DMS79 treated with DMSO at 0.1 percent for 48 hours (cell line): Measurements from ENCODE around the gene PPIG.
"Not testable (repeated sequence)": the region's sequence is repeated elsewhere in the genome, so short reads cannot be mapped to it uniquely, and the experiment has no call there.

ENCODE experiments used
- DNase-seq: peaks from one replicate; lab custom pipeline; 2025; lab: John Stamatoyannopoulos, UW

PPIG gene

DNA sequence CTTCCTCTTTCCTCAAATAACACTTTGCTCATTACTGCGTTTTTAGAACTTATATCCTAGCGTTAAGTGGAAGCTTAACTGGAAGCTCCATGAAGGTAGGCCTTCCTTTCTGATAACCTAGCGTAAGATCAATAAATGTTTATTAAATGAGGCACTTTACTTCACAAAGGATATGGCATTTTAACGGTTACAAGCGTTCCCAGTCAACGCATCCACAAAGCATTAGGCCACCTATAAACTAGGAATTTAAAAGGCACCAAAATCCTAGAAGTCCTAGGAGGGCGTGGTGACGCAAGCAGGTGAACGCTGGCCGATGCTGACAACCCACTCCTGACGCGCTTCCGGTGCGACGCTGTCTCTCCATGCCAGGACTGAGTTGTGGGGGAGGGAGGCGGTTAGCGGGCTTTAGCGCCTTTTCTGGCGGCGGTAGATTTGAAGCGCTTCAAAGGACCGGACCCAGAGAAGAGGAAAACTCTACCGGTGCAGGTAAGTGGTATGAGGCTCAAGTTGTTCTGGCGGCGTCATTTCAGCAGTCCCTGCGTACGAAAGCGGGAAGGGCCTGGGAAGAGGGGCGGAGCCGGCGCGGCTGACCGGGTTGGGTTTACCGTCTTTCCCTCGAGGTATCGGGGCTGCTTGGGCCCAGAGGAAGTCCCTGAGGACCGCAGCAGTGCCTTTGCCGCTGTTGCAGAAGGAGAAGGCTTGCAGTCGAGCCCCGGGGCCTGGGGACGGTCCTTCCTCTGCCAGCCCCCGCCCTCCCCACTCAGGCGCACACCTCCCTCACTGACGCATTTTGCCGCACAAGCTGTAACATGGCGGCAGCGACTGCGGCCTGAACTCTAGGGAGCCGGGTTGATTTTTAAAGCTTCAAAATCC, at the start of gene PPIG:
PPIG (plus strand) TSS at position 347 of the 873 bp plus-strand sequence. CDS start 19,691 bp downstream, outside the sequence.
- DNase-seq = peak; percentile 93

DNA sequence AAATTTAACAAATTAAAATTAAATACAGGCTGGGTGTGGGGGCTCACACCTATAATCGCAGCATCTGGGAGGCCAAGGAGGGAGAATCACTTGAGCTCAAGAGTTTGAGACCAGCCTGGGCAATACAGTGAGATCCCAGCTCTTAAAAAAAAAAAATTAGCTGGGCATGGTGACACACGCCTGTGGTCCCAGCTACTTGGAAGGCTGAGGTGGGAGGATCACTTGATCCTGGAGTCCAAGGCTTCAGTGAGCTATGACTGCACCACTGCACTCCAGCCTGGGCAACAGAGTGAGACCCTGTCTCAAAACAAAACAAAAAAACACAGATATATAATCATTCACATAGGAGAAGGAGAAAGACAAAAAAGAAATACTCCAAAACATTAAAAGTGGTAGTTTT, 44.7 kb upstream of the PPIG start:
- DNase-seq = not testable (repeated sequence)

- DNase-seq = no peak
Observed at GRCh38 chr2:169540146-169540545, 44.0 kb upstream of the PPIG start.

DNA sequence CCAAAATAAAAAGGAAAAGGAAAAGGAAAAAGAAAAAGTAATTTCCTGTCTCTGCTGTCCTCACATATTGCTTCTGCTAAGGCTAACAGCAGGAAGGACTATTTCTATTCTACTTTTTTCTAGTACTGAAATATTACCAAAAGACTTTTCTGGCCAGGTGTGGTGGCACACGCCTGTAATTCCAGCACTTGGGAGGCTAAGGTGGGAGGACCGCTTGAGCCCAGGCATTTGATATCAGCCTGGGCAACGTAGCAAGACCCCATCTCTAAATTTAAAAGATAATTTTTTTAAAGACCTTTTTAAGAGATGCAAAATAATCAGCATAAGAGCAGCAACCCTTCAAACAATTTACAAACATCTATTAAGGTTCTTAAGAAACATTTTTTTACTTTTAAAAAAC, 41.7 kb upstream of the PPIG start:
- no peak for DNase-seq

- DNase-seq = no peak
Observed at GRCh38 chr2:169546756-169547155, 37.4 kb upstream of the PPIG start.

- DNase-seq = no peak
Observed at GRCh38 chr2:169561364-169561763, 22.8 kb upstream of the PPIG start.

DNA sequence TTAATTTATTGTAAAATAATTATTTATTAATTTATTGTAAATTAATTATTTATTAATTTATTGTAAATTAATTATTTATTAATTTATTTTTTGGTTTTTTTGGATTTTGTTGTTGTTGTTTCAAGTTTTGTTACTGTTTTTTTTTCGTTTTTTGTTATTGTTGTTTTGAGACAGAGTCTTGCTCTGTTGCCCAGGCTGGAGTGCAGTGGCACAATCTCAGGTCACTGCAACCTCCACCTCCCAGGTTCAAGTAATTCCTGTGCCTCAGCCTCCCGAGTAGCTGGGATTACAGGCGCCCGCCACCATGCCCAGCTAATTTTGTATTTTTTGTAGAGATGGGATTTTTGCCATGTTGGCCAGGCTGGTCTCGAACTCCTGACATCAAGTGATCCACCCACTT, 22.1 kb upstream of the PPIG start:
- DNase-seq = not testable (repeated sequence)

- no peak for DNase-seq
Observed at GRCh38 chr2:169562519-169562918, 21.6 kb upstream of the PPIG start.

DNA sequence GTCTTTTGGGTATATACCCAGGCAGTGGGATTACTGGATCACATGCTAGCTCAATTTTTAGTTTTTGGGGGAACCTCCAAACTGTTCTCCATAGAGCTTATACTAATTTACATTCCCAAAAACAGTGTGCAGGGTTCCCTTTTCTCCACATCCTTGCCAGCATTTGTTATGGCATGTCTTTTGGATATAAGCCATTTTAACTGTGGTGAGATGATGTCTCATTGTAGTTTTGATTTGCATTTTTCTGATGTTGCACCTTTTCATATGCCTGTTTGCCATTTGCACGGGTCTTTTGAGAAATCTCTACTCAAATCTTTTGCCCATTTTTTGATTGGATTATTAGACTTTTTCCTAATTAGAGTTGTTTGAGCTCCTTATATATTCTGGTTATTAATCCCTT, 18.5 kb upstream of the PPIG start:
- DNase-seq = no peak

- DNase-seq = no peak
Observed at GRCh38 chr2:169569948-169570347, 14.2 kb upstream of the PPIG start.

DNA sequence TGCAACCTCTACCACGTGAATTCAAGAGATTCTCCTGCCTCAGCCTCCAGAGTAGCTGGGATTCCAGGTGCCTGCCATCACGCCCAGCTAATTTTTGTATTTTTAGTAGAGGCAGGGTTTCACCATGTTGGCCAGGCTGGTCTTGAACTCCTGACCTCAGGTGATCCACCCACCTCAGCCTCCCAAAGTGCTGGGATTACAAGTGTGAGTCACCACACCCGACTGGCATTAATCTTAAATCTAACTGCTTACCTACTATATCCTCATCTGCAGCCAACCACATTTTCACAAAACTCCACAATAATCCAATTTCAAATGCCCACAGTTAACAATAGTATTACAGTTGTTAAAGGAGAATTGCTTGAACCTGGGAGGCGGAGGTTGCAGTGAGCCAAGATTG, 13.4 kb upstream of the PPIG start:
- not testable (repeated sequence) for DNase-seq

- no peak for DNase-seq
Observed at GRCh38 chr2:169571571-169571970, 12.6 kb upstream of the PPIG start.

- no peak for DNase-seq
Observed at GRCh38 chr2:169572189-169572588, 12.0 kb upstream of the PPIG start.

- no peak for DNase-seq
Observed at GRCh38 chr2:169572821-169573159, 11.4 kb upstream of the PPIG start.

- DNase-seq = peak; percentile 92
Observed at GRCh38 chr2:169573160-169573973, 10.8 kb upstream of the PPIG start, which contains the start of gene FASTKD1. TSS of gene FASTKD1 (minus strand) at chr2:169573865. CDS start at chr2:169572029, 1,836 bp downstream.

DNA sequence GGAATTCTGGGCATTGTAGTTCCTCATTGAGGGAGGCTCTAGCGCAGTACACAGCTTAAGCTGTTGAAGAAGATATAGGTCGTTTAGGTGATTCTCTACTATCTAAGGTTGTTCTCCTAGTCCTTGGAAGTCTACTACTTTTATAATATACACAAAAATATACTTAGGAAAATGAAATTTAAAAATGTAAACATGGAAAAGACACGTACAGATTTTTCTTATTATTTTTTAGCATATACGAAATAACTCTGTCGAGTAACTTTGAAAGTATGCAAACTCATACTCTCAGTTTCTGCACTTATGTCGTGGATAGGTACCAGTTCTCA, 10.2 kb upstream of the PPIG start:
- DNase-seq = no peak

- not testable (repeated sequence) for DNase-seq
Observed at GRCh38 chr2:169574539-169574938, 9.6 kb upstream of the PPIG start.

DNA sequence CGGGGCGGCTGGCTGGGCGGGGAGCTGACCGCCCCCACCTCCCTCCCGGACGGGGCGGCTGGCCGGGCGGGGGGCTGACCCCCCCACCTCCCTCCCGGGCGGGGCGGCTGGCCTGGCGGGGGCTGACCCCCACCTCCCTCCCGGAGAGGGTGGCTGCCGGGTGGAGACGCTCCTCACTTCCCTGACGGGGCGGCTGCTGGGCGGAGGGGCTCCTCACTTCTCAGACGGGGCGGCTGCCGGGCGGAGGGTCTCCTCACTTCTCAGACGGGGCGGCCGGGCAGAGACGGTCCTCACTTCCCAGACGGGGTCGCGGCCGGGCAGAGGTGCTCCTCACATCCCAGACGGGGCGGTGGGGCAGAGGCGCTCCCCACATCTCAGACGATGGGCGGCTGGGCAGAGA, 8.9 kb upstream of the PPIG start:
- DNase-seq = not testable (repeated sequence)

GRCh38 chr2:169579044-169579443, 5.1 kb upstream of the PPIG start:
- DNase-seq = peak; percentile 47

GRCh38 chr2:169582552-169583266, 1.4 kb upstream of the PPIG start:
- not testable (repeated sequence) for DNase-seq

DNA sequence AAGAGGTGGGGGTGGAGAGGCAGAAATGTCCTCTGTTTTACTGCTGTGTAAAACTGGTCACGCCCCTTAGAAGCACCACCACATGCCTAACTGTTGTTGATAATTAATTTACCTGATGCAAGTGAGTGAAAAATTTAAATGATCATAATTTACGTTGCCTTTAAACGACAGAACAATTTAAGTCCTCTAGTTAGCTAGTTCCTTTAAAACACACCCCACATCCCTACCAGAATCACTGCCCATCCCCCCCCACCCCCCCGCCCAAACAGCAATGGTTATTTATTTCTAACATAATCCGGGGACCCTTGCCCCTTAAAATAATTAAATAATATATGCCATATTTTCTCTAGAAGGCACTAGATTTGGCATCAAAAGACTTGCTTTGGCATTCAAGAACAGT, 633 bp upstream of the PPIG start:
- DNase-seq = no peak

DNA sequence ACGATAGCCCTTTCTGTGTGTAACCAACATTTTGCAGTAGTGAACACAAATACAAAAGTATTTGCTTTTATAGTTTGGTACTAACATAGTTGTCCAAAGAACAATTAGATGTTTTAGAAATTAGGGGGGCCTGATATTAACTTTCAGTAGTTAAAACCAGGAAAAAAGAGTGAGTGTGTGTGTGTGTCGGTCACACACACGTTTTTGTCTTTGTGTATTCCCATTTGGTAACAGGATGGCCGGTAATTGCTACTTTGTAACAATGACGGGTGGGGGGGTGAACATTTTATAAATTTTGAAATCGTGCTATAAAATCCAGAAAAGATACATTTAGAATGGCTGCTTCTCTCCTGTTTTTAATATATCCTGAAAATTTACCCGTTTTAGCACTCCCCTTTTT, 1.5 kb downstream of the PPIG start:
- no peak for DNase-seq

DNA sequence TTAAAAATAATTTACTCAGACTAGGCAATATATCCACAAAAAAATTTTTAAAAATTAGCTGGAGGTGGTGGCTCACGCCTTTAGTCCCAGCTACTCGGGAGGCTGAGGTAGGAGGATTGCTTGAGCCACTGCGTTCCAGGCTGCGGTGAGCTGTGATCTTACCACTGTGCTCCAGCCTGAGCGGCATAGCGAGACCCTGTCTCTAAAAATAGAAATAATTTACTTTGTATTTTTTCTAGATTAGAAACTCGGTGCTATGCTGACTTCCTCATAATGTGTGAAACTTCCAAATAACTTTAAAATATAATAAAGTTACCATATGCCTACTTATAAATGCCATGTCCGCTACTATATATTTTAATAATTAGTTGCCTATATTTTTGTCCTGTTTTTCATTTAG, 6.7 kb downstream of the PPIG start:
- DNase-seq = no peak
